ENCODE results near the gene STING1.

The STING1 gene

DNA sequence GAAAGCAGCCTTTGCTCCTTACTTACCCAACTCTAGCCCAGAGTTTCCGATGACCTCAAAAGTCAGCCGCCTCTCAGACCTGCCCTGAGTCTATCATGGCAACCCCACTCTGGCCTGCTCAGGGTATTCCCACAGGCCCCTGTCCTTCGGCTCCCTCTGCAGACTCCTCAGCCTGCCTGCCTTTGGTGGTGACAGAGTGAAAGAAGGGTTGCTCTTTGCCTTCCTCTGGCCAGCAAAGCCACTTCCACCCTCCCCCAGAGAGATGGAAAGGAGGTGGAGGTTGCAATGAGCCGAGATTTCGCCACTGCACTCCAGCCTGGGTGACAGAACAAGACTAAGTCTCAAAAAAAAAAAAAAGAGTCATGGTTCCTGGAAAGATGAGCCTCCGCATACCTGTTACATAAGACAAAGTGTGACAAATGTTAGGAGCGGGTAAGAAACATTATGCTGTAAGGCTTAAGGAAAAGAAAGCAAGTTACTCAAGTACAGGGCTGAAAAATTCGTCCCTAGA lies 14.1 kb downstream of the STING1 start:
- in situ Hi-C loops (cut with MboI; ENCODE audit: low sequenced_read_pairs): no loop called here

DNA sequence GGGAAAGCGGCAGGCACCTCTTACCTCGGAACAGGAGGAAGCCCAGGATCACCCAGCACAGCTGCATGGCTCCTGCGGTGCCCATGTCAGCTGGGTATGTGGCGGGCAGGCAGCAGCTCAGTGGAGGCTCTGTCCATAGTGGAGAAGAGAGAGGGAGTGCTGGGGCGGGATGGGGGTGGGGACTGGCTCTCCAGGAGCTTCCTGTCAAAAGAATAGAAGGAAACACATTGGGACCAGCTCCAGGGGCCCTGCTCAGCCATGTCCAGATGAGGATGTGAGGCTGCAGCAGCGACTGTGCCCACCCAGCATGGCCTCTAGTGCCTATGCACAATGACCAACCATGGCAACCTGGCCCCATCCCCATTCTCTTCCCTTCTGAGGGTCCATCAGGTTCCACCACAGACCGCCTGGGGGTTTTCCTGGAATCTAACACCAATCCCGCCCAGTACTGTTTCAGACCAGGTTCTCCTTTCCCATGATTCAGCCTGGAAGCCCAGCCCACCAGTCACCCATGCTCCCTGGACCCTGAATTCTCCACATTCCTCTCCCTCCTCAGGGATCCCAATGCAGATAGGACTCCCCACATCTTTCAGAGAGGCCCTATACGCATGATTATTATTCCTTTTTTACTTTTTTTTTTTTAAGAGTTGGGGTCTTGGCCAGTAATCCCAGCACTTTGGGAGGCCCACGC lies 19.8 kb downstream of the STING1 start, which contains the start of gene ECSCR:
TSS of gene ECSCR (minus strand) at position 158 of the 691 bp plus-strand sequence. CDS start at position 85, 73 bp downstream.
- in situ Hi-C loops (cut with MboI; ENCODE audit: low sequenced_read_pairs): no loop called here

DNA sequence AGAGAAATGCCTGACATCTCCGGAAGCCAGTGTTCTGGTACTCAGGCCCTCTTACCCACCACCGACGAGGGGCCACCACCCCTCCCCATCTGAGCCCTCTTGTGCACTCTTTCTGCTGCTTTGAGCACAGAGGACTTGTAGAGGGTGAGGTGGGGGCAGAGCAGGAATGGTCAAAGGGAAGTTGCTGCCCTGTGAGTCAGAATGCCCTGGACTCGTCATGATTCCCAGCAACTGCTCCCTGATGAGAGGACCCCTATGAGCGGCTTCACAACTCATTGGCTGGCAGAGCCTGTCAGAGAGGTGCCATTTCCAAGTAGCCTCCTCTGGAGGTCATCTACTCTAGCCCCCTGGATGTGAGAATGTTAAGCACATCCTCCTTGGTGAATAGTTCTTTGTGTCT lies 20.9 kb downstream of the STING1 start:
- in situ Hi-C loops (cut with MboI; ENCODE audit: low sequenced_read_pairs): no loop called here

DNA sequence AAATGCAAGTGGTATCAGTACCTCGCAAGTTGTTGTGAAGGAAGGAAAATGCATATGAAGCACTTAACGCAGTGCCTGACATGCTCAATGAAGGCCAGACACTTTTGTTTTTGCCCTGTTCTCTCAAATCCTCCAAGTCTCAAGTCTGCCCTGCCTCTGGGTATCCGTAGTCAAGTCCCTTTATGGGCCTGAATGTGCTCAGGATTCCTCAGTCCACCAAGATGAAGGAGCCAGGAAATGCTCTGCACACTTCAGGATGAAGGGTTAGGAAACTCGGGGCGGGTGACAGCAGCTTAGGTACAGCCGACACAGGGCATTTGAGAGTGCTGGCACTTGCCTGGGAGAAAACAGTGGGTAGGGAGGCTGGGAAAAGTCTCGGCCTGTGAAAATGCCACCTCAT lies 21.4 kb downstream of the STING1 start:
- in situ Hi-C loops (cut with MboI; ENCODE audit: low sequenced_read_pairs): no loop called here

DNA sequence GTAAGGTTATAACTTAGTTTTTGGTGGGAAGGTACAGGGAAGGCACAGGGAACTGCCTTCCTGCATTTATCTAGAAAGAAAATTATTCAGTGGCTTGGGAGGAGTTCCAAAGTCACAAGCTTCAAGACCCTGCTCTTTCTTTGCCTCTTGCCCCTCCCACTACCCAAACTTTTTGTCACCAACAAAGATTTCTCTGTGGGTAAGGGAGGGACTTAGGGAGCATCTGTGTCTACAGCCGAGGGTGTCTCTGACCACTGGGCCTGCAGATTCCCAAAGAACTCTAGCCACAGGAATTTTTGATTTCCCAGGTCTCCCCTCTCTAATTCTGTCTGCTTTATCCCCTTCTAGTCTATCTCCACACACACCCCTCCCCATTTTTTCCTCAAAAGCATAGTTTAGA lies 22.1 kb downstream of the STING1 start:
- in situ Hi-C loops (cut with MboI; ENCODE audit: low sequenced_read_pairs): no loop called here

DNA sequence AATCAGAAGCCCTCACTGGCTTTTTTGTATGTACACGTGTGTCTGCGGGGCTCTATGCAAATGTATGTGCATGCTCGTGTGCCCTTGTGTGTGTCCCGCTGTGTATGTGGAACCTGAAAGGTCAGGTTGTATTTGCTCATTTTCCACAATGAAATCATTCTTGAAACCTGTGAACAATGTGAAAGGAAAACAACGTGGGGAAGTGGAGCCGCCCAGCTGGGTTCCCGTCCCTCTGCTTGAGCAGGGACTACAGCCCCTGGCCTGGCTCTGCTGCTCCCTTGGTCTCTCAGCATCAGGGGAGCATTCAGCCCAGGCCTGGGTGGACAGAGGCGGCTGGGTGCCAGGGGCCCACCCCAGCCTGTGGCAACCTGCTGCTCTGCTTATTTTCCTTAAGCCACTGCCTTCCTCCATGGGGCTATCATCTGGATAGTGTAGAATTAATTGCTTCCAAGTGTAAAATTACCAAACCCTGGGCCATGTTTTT lies 23.1 kb downstream of the STING1 start:
- in situ Hi-C loops (cut with MboI; ENCODE audit: low sequenced_read_pairs): no loop called here

DNA sequence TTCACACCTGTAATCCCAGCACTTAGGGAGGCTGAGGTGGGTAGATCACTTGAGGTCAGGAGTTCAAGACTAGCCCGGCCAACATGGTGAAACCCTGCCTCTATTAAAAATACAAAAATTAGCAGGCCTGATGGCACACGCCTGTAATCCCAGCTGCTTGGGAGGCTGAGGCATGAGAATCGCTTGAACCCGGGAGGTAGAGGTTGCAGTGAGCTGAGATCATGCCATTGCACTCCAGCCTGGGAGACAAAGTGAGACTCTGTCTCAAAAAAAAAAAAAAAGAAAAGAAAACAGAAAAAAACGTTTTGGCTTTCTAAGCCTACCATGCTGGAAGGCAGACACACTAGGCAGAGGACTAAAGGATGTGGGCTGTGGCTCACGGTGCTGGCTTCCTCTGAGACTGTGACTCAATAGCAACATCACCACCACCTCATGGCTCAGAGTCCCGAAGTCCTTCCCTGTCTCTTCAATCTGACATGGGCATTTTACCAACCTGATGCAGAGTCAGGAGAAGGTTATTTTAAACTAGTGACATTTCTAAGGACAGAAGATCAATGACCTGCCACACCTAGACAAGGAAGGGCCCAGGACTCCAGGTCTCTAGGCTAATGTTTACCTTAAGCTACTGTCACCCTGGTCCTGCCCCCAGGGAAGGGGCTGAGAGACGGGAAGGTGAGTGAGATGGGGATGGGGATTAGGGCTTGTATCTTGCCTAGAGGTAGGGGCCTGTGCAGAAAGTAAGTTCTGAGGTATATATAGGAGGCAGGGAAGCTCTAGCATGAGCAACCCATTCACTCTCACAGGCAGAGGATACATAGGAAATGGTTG lies 23.8 kb downstream of the STING1 start:
- in situ Hi-C loops (cut with MboI; ENCODE audit: low sequenced_read_pairs): no loop called here

DNA sequence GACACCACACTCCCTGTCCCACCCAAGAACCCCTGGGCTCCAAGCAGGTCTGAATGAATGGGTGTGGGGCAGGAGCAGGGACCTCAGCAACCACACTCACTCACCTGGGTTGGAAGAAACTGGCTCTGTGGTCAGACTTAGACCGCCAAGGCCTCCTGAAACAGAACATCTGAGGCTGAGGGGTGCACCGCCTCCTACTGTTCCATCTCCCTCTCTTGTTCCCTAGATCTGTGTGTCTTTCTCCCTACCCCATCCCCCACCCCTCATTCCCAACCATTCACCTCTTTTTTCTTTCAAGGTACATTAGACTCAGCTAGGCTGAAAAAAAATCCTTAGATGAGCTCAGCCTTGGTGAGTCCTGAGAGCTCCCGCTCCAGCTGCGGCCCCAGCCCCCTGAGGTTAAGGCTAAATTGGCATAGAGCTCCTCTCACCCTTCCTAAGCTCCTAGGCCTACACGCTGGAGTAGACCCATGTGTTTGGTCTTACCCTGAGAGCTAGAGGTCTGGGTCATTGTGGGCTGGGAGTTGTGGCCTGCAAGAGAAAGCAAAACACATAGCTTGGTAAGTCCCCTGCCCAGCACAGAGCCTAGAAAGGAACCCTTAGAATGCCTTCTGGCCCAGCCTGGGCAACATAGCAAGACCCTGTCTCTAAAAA lies 24.8 kb downstream of the STING1 start:
- in situ Hi-C loops (cut with MboI; ENCODE audit: low sequenced_read_pairs): no loop called here

DNA sequence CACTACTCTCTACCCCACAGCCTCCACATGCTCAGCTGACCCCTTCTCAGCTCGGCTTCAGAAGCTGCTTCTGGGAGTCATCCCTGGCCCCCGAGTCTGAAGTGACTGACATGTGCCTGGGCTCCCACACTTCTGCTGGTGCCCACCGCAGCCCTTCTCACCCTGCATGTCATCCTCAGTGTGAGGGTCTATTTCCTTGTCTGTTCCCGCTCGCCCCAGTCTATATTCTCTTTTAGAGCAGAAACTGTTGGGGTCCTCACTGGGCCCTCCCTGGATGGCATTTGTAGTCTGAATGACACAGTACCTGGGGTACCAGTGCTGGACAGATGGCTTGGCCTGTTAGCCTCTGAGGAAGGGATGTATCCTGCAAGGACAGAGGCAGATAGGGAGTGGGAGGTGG lies 25.3 kb downstream of the STING1 start:
- in situ Hi-C loops (cut with MboI; ENCODE audit: low sequenced_read_pairs): no loop called here

DNA sequence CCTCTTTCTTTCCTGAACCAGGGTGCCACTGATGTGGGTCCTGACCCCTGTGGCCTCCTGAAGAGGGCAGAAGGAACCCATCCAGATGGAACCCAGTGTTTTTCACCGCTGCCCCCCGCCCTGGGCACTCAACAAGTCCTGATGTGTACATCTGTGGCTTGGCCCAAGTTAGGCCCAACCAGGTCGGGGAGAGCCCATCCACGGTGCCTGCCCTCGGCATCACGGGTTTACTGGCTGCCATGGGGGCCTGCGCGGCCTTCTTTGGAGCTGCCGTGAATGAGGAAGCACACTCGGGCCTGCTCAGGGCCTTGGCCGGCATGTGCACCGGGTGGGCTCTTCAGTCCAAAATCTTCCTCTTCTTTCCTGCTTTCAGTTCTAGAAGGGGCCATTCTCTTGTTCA lies 25.8 kb downstream of the STING1 start:
- in situ Hi-C loops (cut with MboI; ENCODE audit: low sequenced_read_pairs): no loop called here

DNA sequence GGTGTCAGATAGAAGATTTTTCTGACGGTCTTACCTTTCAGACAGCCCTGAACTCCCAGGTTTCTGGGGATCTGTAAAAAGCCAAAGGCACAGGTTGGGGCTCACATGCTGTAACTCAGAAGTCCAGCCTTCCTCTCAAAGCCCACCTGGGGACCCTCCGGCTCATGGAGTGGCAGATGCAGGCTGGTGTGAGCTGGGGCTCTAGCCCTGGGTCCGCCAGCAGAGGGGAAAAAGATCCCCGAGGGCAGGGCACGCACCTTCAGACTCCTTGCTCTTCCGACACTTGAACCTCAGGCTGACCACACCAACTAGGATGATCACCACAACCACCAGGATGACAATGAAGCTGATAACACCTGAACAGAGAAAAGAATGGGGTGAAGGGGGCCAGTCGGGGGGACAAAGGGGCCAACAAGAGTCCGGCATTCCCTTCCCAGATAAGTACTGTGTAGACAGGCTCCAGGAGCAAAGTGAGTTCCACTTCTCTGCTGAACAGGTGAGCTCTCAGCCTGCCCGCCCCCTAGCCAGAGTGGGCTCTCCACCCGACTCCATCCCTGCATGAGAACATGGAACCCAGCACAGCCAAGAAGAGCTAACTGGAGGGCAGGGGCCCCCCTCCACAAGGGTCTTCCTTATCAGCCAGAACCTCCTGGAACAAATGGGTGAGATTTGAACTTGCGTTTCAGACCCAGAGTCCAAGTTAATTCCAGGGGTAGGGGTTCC lies 27.8 kb downstream of the STING1 start:
- in situ Hi-C loops (cut with MboI; ENCODE audit: low sequenced_read_pairs): no loop called here

DNA sequence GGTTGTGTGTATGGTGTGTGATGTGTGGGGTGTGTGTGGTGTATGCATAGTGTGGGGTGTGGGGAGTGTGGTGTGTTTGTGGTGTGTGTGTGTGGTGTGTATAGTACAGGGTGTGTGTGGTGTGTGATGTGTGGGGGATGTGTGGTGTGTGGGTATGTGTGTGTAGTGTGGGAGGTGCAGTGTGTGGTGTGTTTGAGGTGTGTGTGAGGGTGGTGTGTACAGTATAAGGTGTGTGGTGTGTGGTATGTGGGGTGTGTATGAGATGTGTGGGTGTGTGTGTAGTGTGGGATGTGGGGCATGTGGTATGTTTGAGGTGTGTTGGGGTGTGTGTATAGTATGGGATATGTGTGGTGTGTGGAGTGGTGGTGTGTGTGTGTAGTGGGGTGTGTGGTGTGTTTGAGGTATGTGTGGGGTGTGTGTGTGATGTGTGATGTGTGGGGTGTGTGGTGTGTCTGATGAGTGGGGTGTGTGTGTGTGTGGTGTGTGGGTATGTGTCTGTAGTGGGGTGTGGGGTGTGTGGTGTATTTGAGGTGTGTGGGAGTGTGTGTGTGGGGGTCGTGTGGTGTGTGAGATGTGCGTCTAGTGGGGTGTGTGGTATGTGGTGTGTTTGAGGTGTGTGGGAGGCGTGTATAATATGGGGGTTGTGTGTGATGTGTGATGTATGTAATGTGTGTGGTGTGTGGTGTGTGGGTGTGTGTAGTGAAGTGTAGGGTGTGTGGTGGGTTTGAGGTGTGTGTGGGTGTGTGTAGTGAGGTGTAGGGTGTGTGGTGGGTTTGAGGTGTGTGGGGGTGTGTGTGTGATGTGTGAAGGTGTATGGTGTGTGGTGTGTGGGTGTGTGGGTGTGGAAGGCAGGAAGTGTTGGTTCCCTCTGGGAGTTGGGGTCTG lies 28.6 kb downstream of the STING1 start:
- in situ Hi-C loops (cut with MboI; ENCODE audit: low sequenced_read_pairs): no loop called here

DNA sequence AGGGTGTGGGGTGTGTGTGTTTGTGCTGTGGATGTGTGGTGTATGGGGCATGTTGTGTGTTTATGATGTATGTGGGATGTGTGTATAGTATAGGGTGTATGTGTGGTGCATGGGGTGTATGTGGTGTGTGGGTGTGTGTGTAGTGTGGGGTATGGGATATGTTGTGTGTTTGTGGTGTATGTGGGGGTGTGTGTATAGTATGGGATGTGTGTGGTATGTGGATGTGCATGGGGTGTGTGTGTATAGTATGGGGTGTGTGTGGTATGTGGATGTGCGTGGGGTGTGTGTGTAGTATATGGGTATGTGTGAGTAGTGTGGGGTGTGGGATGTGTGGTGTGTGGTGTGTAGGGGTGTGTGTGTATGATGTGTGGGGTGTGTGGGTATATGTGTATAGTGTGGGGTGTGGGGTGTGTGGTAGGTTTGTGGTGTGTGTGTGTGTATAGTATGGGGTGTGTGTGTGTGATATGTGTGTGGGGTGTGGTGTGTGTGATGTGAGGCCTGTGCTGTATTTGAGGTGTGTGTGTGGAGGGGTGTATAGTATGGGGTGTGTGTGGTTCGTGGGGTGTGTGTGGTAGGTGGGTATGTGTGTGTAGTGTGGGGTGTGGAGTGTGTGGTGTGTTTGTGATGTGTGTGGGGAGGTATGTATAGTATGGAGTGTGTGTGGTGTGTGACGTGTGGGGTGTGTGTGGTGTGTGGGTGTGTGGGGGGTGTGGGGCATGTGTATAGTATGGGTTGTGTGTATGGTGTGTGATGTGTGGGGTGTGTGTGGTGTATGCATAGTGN lies 30.5 kb downstream of the STING1 start:
- in situ Hi-C loops (cut with MboI; ENCODE audit: low sequenced_read_pairs): no loop called here

DNA sequence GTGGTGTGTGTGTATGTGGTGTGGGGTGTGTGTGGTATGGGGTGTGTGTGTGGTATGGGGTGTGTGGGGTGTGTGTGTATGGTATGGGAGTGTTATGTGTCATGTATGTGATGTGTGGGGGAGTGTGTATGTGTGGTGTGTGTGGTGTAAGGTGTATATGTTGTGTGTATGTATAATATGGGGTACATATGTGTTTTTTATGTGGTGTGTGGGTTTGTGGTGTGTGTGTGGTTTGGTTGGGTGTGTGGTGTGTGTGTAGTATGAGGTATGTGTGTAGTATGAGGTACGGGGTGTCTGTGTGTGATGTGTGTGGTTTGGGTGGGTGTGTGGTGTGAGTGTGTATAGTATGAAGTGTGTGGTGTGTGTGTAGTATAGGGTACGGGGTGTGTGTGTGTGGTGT lies 31.4 kb downstream of the STING1 start:
- in situ Hi-C loops (cut with MboI; ENCODE audit: low sequenced_read_pairs): no loop called here

DNA sequence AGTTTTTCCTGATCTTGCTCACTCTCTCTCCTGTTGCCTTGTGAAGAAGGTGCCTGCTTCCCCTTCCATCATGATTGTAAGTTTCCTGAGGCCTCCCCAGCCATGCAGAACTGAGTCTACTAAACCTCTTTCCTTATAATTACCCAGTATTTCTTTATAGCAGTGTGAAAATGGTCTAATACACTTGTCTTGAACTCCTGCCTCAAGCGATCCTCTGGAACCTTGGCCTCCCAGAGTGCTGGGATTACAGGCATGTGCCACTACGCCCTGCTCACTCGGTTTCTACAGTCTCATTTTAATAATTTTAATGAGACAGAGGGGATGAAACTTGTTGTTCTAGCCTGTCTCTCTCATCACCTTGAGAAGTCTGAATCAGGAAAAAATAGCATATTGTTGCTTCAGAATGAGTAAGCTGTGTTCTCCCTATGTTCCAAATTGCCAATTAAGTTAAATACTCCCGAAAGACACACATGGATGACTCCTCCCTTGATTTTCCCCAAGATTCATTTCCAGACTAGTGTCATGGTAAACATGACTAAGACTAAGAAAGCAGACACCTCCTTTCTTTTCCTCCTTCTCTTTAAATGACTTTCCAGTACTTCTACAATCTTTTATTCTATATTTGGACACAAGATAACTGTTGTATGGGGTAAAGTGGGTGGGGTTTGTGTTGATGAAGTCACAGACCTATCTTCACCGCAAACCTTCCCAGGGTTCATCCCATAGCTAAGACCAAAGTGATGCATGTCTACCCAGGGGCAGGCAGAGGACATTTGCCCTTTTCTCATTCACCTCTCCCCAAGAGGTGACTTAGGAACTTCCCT lies 35.4 kb downstream of the STING1 start:
- in situ Hi-C loops (cut with MboI; ENCODE audit: low sequenced_read_pairs): no loop called here

DNA sequence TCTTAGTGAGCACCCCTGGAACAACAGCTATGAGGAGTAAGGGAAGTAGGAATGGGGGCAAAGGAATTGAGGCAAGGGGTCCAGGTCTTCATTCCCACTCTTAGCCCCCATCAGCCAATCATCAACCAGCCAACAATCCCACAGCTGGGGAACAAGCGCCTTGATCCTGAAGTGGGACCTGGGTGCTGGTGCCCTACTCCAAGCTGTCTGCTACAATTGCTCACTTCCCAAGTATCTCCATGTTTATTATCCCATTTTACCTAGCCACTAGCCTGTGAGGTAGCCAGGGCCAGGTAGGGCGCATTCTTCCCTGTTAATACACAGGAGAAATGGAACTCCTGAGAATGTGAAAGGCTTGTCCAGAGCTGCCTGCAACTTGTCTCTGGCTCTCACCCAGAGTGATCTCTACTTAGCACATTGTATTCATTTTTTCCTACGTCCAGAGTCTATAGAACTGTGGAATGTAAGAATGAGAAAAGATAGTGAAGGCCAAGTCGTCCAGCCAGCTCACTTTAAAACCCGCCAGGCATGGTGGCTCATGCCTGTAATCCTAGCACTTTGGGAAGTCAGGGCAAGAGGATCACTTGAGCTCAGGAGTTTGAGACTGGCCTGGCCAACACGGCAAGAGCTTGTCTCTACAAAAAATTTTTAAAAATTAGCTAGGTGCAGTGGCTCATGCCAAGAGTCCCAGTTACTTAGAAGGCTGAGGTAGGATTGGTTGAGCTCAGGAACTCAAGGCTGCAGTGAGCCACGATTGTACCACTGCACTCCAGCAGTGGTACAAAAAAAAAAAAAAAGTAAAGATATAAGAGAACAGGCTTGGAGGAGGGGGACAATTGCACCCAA lies 37.0 kb downstream of the STING1 start:
- in situ Hi-C loops (cut with MboI; ENCODE audit: low sequenced_read_pairs): no loop called here

DNA sequence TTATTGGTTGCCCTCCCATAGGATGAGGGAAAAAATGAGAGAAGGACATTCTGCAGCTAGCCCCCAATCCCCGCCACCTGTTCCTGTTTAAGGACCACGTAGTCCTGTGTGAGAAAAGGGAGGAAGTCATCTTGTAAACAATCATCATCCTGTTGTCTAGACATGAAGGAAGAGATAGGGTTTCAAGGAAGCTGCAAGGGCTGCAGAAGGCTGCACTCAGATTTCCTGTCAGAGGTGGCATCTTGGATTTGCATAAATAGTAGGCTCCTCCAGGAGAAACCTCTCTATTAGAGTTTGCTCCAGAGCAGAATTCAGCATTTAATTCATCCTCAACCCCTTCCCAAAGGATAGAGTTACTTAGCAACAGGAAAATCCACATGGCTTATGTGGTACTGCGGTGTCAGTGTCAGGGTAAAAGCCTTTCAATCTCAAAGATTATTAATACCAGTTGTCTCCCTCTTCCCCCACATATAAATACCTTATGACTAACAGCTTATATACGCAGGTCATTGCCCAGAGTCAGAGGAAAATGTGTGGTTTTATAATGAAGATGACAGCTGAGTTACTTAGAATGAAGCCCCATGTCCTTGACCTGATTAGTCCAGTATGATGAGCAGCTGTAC lies 38.6 kb downstream of the STING1 start:
- in situ Hi-C loops (cut with MboI; ENCODE audit: low sequenced_read_pairs): no loop called here

Data from HL-60/S4 (cell line).